H9 (cell line): ENCODE results near the gene B4GAT1. TPM values are rescaled to one million over a fixed set of nuclear protein-coding genes. Genes with fewer than 3 reads are reported as not detected.

ENCODE experiments used
- DNase-seq: peaks from one replicate; pipeline ENCODE4 v3.0.0-alpha.2; 2017
- H2AFZ ChIP-seq: one replicate; pipeline ENCODE4 v1.6.1; 2013; ENCODE audit warnings: mild to moderate bottlenecking, low read length, control low read depth, moderate library complexity
- H2AK5ac ChIP-seq: 2 replicates; pipeline ENCODE4 v1.6.1; 2013; ENCODE audit warnings: low read length, control low read depth, mixed read lengths; ENCODE audit not compliant: insufficient read length
- H2BK120ac ChIP-seq: one replicate; pipeline ENCODE4 v1.6.1; 2013; ENCODE audit warnings: low read depth, mild to moderate bottlenecking, low read length, control low read depth, inconsistent platforms; ENCODE audit not compliant: poor library complexity, severe bottlenecking
- H2BK12ac ChIP-seq: 2 replicates; pipeline ENCODE4 v1.6.1; 2013; ENCODE audit warnings: low read length, control low read depth, mixed read lengths, low read depth; ENCODE audit not compliant: insufficient read length
- H2BK15ac ChIP-seq: 2 replicates; pipeline ENCODE4 v1.6.1; 2013; ENCODE audit warnings: low read depth, low read length, control low read depth
- H2BK20ac ChIP-seq: one replicate; pipeline ENCODE4 v1.6.1; 2013; ENCODE audit warnings: low read depth, mild to moderate bottlenecking, low read length, control low read depth, inconsistent platforms; ENCODE audit not compliant: poor library complexity, severe bottlenecking
- H2BK5ac ChIP-seq: 2 replicates; pipeline ENCODE4 v1.6.1; 2013; ENCODE audit warnings: low read length, control low read depth, mixed read lengths; ENCODE audit not compliant: insufficient read length
- H3K14ac ChIP-seq: 2 replicates; pipeline ENCODE4 v1.6.1; 2013; ENCODE audit warnings: low read length, control low read depth; ENCODE audit not compliant: insufficient read depth
- H3K18ac ChIP-seq: 2 replicates; pipeline ENCODE4 v1.6.1; 2013; ENCODE audit warnings: low read depth, mild to moderate bottlenecking, mixed read lengths, low read length, control low read depth; ENCODE audit not compliant: insufficient read length
- H3K23ac ChIP-seq: 2 replicates; pipeline ENCODE4 v1.6.1; 2013; ENCODE audit warnings: low read length, control low read depth, mixed read lengths, low read depth; ENCODE audit not compliant: insufficient read length
- H3K23me2 ChIP-seq: 2 replicates; pipeline ENCODE4 v1.6.1; 2013; ENCODE audit warnings: low read depth, mild to moderate bottlenecking, mixed read lengths, low read length, control low read depth; ENCODE audit not compliant: insufficient read length, poor library complexity, severe bottlenecking
- H3K27ac ChIP-seq: 2 replicates; pipeline ENCODE4 v1.5.1; 2013; ENCODE audit warnings: low read length, control low read depth, mixed read lengths, low read depth; ENCODE audit not compliant: insufficient read length
- H3K27me3 ChIP-seq: 2 replicates; pipeline ENCODE4 v1.6.1; 2013; ENCODE audit warnings: low read length, control low read depth, inconsistent platforms; ENCODE audit not compliant: insufficient read depth
- H3K4ac ChIP-seq: 2 replicates; pipeline ENCODE4 v1.6.1; 2013; ENCODE audit warnings: low read depth, mild to moderate bottlenecking, control low read depth, inconsistent platforms, low read length, moderate library complexity
- H3K4me1 ChIP-seq: 2 replicates; pipeline ENCODE4 v1.6.1; 2013; ENCODE audit warnings: low read length, control low read depth, inconsistent platforms; ENCODE audit not compliant: insufficient read depth
- H3K4me2 ChIP-seq: 2 replicates; pipeline ENCODE4 v1.6.1; 2013; ENCODE audit warnings: low read length, control low read depth, mixed read lengths; ENCODE audit not compliant: insufficient read length, insufficient read depth
- H3K56ac ChIP-seq: 2 replicates; pipeline ENCODE4 v1.6.1; 2013; ENCODE audit warnings: low read depth, mild to moderate bottlenecking, mixed read lengths, low read length, control low read depth; ENCODE audit not compliant: insufficient read length
- H3K79me1 ChIP-seq: 2 replicates; pipeline ENCODE4 v1.6.1; 2013; ENCODE audit warnings: low read depth, mild to moderate bottlenecking, moderate library complexity, low read length, control low read depth, inconsistent platforms; ENCODE audit not compliant: insufficient read depth, poor library complexity, severe bottlenecking
- H3K79me2 ChIP-seq: 2 replicates; pipeline ENCODE4 v1.6.1; 2013; ENCODE audit warnings: low read length, control low read depth, inconsistent platforms; ENCODE audit not compliant: insufficient read depth
- H3K9ac ChIP-seq: 2 replicates; pipeline ENCODE4 v1.6.1; 2013; ENCODE audit warnings: low read length, control low read depth, mixed read lengths; ENCODE audit not compliant: insufficient read length; ENCODE audit errors: extremely low read depth
- H3K9me3 ChIP-seq: one replicate; pipeline ENCODE4 v1.6.1; 2013; ENCODE audit warnings: low read depth, low read length, inconsistent platforms; ENCODE audit not compliant: control insufficient read depth
- H3T11ph ChIP-seq: one replicate; pipeline ENCODE4 v1.6.1; 2013; ENCODE audit warnings: mild to moderate bottlenecking, low read length, control low read depth, inconsistent platforms
- H4K20me1 ChIP-seq: one replicate; pipeline ENCODE4 v1.6.1; 2013; ENCODE audit not compliant: control insufficient read depth, insufficient read length, insufficient read depth
- H4K5ac ChIP-seq: 2 replicates; pipeline ENCODE4 v1.6.1; 2013; ENCODE audit warnings: low read depth, mild to moderate bottlenecking, mixed read lengths, low read length, control low read depth; ENCODE audit not compliant: insufficient read length
- H4K8ac ChIP-seq: replicated peaks from 2 replicates; pipeline ENCODE4 v1.6.1; 2013; ENCODE audit warnings: low read length, control low read depth, mixed read lengths, low read depth; ENCODE audit not compliant: insufficient read length
- H4K91ac ChIP-seq: 2 replicates; pipeline ENCODE4 v1.6.1; 2013; ENCODE audit warnings: low read depth, mild to moderate bottlenecking, moderate library complexity, mixed read lengths, low read length, control low read depth; ENCODE audit not compliant: insufficient read length
- H3K27ac Mint-ChIP-seq, 3 experiments: 2 replicates in 2 of 3; 3 replicates in 1 of 3; pipeline ENCODE4 v1.8.0; 2020 to 2021; ENCODE audit warnings: mixed read lengths in 3 of 3, mild to moderate bottlenecking in 1 of 3, moderate library complexity in 1 of 3
- H3K27me3 Mint-ChIP-seq: 2 replicates; pipeline ENCODE4 v1.8.0; 2021; ENCODE audit warnings: low read depth, mild to moderate bottlenecking, moderate library complexity, mixed read lengths
- H3K36me3 Mint-ChIP-seq, 3 experiments: 2 replicates in 2 of 3; 3 replicates in 1 of 3; pipeline ENCODE4 v1.8.0; 2020 to 2021; ENCODE audit warnings: low read depth in 3 of 3, mixed read lengths in 3 of 3; ENCODE audit not compliant: insufficient read depth in 1 of 3
- H3K4me1 Mint-ChIP-seq, 2 experiments: 2 replicates each; pipeline ENCODE4 v1.8.0; 2020; ENCODE audit warnings: mixed read lengths in 2 of 2
- H3K4me3 Mint-ChIP-seq, 2 experiments: 2 replicates in 1 of 2; 3 replicates in 1 of 2; pipeline ENCODE4 v1.8.0; 2020 to 2021; ENCODE audit warnings: mild to moderate bottlenecking in 2 of 2, mixed read lengths in 2 of 2, moderate library complexity in 1 of 2
- H3K9me3 Mint-ChIP-seq, 2 experiments: 2 replicates in 1 of 2; 3 replicates in 1 of 2; pipeline ENCODE4 v1.8.0; 2020; ENCODE audit warnings: mild to moderate bottlenecking in 2 of 2, mixed read lengths in 2 of 2, moderate library complexity in 1 of 2
- WGBS: extraction: QIAGEN DNeasy Blood & Tissue Kit; methylation state at CpG from one replicate; pipeline ENCODE4 v1.1.7; 2013; ENCODE audit warnings: missing lambda C conversion rate, low lambda C conversion rate, mixed read lengths; ENCODE audit not compliant: insufficient read length; ENCODE audit errors: extremely low coverage; 5-methylcytosine and 5-hydroxymethylcytosine counted together
- total RNA-seq: library from RNA; stranded (reverse); gene quantifications from 2 replicates; pipeline ENCODE4 v1.2.1, GENCODE V29; 2021
- TF ChIP-seq, protein P1 (sequence below): fragments of 200-600 bp; sonication (generic); conservative IDR thresholded peaks from 3 replicates; pipeline ENCODE4 v1.8.0; 2021; ENCODE audit warnings: antibody characterized with exemption, mild to moderate bottlenecking

B4GAT1 gene
- total RNA-seq, 1 experiment from 2014 or later = 24.3 TPM

GRCh38 chr11:66311965-66312548 is 35.4 kb downstream of the B4GAT1 start:
- H2BK15ac ChIP-seq = no peak overlapping the region
- Mint-ChIP-seq H3K36me3 (no peaks in the 10 kb centered on the region; a peak in 1 of 7 replicates), H3K27ac (peak overlapping the region; percentile 91 to 99 (median 98)), H3K9me3 (no peaks in the 10 kb centered on the region; a peak in 1 of 5 replicates), H3K27me3 (peaks cover 24% of the 10 kb centered on the region), H3K4me1 (peaks cover 10 to 20% of the 10 kb centered on the region in 2 experiments), H3K4me3 (peak overlapping the region; percentile 78 to 86)
- H3K18ac ChIP-seq = peak overlapping the region; percentile 11
- peak; percentile 92 for DNase-seq
- H2BK12ac ChIP-seq = no peak overlapping the region
- H2BK120ac ChIP-seq = no peak overlapping the region
- H2AFZ ChIP-seq = no peak overlapping the region
- H4K5ac ChIP-seq = no peak overlapping the region
- no peak overlapping the region for H3K23ac ChIP-seq
- H3K23me2 ChIP-seq = peaks cover 12% of the 10 kb centered on the region
- no peak overlapping the region for H3K27ac ChIP-seq
- peak overlapping the region; percentile 48 for H3K4me2 ChIP-seq
- no peak overlapping the region for H3K9ac ChIP-seq
- H3T11ph ChIP-seq = no peak overlapping the region
- no peak overlapping the region for H4K8ac ChIP-seq
- no peak overlapping the region for H2AK5ac ChIP-seq
- no peak overlapping the region for H3K4ac ChIP-seq
- no peaks in the 10 kb centered on the region for H3K27me3 ChIP-seq
- no peak overlapping the region for H4K91ac ChIP-seq
- H3K14ac ChIP-seq = 0 out of 2 replicates have a peak overlapping the region, but pooled peaks have one; percentile 55
- TF ChIP-seq, protein P1, sequence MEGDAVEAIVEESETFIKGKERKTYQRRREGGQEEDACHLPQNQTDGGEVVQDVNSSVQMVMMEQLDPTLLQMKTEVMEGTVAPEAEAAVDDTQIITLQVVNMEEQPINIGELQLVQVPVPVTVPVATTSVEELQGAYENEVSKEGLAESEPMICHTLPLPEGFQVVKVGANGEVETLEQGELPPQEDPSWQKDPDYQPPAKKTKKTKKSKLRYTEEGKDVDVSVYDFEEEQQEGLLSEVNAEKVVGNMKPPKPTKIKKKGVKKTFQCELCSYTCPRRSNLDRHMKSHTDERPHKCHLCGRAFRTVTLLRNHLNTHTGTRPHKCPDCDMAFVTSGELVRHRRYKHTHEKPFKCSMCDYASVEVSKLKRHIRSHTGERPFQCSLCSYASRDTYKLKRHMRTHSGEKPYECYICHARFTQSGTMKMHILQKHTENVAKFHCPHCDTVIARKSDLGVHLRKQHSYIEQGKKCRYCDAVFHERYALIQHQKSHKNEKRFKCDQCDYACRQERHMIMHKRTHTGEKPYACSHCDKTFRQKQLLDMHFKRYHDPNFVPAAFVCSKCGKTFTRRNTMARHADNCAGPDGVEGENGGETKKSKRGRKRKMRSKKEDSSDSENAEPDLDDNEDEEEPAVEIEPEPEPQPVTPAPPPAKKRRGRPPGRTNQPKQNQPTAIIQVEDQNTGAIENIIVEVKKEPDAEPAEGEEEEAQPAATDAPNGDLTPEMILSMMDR = peak; percentile 95
- no CpG with 5 or more reads among the region's 44 CpGs for WGBS
- no peaks in the 10 kb centered on the region for H4K20me1 ChIP-seq
- H2BK20ac ChIP-seq = no peak overlapping the region
- no peaks in the 10 kb centered on the region for H3K9me3 ChIP-seq
- H2BK5ac ChIP-seq = no peak overlapping the region
- H3K4me1 ChIP-seq = no peaks in the 10 kb centered on the region
- H3K56ac ChIP-seq = no peak overlapping the region
- H3K79me2 ChIP-seq = no peaks in the 10 kb centered on the region
- no peaks in the 10 kb centered on the region for H3K79me1 ChIP-seq
